Mesenchymal stem cell (in vitro differentiated cells and primary cell): ENCODE measurements around the gene AIFM1.

Experiments used
- DNase-seq: peaks from one replicate; pipeline ENCODE4 v3.0.0-alpha.2; 2013
- H2AFZ ChIP-seq: one replicate; pipeline ENCODE4 v1.6.1; 2013; ENCODE audit warnings: low read depth, mild to moderate bottlenecking, control low read depth, inconsistent platforms, low read length, moderate library complexity
- H2AK5ac ChIP-seq: 2 replicates; pipeline ENCODE4 v1.6.1; 2013; ENCODE audit warnings: low read length, moderate library complexity, mild to moderate bottlenecking, inconsistent platforms; ENCODE audit not compliant: severe bottlenecking
- H2BK120ac ChIP-seq: one replicate; pipeline ENCODE4 v1.6.1; 2013; ENCODE audit warnings: low read depth, mild to moderate bottlenecking, inconsistent platforms, low read length, moderate library complexity
- H2BK12ac ChIP-seq, 2 experiments: one replicate each; pipeline ENCODE4 v1.6.1; 2013; ENCODE audit warnings: inconsistent platforms in 2 of 2, low read length in 2 of 2, mild to moderate bottlenecking in 2 of 2, moderate library complexity in 2 of 2, control low read depth in 1 of 2
- H2BK15ac ChIP-seq: one replicate; pipeline ENCODE4 v1.6.1; 2013; ENCODE audit warnings: mild to moderate bottlenecking, low read depth, inconsistent platforms; ENCODE audit not compliant: poor library complexity, severe bottlenecking
- H2BK5ac ChIP-seq: 2 replicates; pipeline ENCODE4 v1.6.1; 2013; ENCODE audit warnings: low read depth, mild to moderate bottlenecking, low read length, control low read depth, inconsistent platforms; ENCODE audit not compliant: poor library complexity, severe bottlenecking
- H3K14ac ChIP-seq, 2 experiments: one replicate each; pipeline ENCODE4 v1.6.1; 2013; ENCODE audit warnings: inconsistent platforms in 2 of 2, low read length in 2 of 2, control low read depth in 1 of 2, mild to moderate bottlenecking in 1 of 2, moderate library complexity in 1 of 2
- H3K18ac ChIP-seq, 2 experiments: one replicate each; pipeline ENCODE4 v1.6.1; 2013; ENCODE audit warnings: inconsistent platforms in 2 of 2, low read length in 2 of 2, control low read depth in 1 of 2, low read depth in 1 of 2, mild to moderate bottlenecking in 1 of 2
- H3K23ac ChIP-seq, 2 experiments: one replicate each; pipeline ENCODE4 v1.6.1; 2013; ENCODE audit warnings: inconsistent platforms in 2 of 2, low read length in 2 of 2, mild to moderate bottlenecking in 2 of 2, moderate library complexity in 2 of 2, control low read depth in 1 of 2
- H3K27ac ChIP-seq: 2 replicates; pipeline ENCODE4 v1.5.1; 2013; ENCODE audit warnings: mild to moderate bottlenecking, moderate library complexity, low read length, control low read depth, inconsistent platforms; ENCODE audit not compliant: poor library complexity, severe bottlenecking
- H3K27me3 ChIP-seq, 2 experiments: 2 replicates each; pipeline versions ENCODE4 v1.6.1 to v1.7.0; 2013; ENCODE audit warnings: low read length in 2 of 2, mild to moderate bottlenecking in 2 of 2, moderate library complexity in 2 of 2, control low read depth in 1 of 2, inconsistent platforms in 1 of 2; ENCODE audit not compliant: control insufficient read depth in 1 of 2, insufficient read depth in 1 of 2
- H3K36me3 ChIP-seq, 2 experiments: 2 replicates each; pipeline versions ENCODE4 v1.6.1 to v1.7.0; 2013; ENCODE audit warnings: low read length in 2 of 2, control low read depth in 1 of 2, inconsistent platforms in 1 of 2, low read depth in 1 of 2, mild to moderate bottlenecking in 1 of 2; ENCODE audit not compliant: insufficient read depth in 2 of 2, control insufficient read depth in 1 of 2
- H3K4ac ChIP-seq, 2 experiments: one replicate each; pipeline ENCODE4 v1.6.1; 2013; ENCODE audit warnings: inconsistent platforms in 2 of 2, low read length in 2 of 2, mild to moderate bottlenecking in 2 of 2, moderate library complexity in 2 of 2, control low read depth in 1 of 2, low read depth in 1 of 2
- H3K4me1 ChIP-seq: 2 replicates; pipeline ENCODE4 v1.6.1; 2013; ENCODE audit warnings: low read depth, low read length, control low read depth; ENCODE audit not compliant: control insufficient read depth, insufficient read depth
- H3K4me2 ChIP-seq: 2 replicates; pipeline ENCODE4 v1.6.1; 2013; ENCODE audit warnings: low read length, mild to moderate bottlenecking, inconsistent platforms; ENCODE audit not compliant: poor library complexity, severe bottlenecking
- H3K4me3 ChIP-seq, 2 experiments: 2 replicates each; pipeline versions ENCODE4 v1.5.1 to v1.7.0; 2013; ENCODE audit warnings: low read length in 2 of 2, mild to moderate bottlenecking in 2 of 2, control low read depth in 1 of 2, low read depth in 1 of 2; ENCODE audit not compliant: insufficient read depth in 1 of 2
- H3K79me1 ChIP-seq: replicated peaks from 2 replicates; pipeline ENCODE4 v1.6.1; 2013; ENCODE audit warnings: mild to moderate bottlenecking, control low read depth, low read length, inconsistent platforms; ENCODE audit not compliant: poor library complexity, severe bottlenecking
- H3K9ac ChIP-seq: 2 replicates; pipeline ENCODE4 v1.7.0; 2013; ENCODE audit warnings: mild to moderate bottlenecking, low read length, moderate library complexity
- H3K9me3 ChIP-seq: 2 replicates; pipeline ENCODE4 v1.7.0; 2013; ENCODE audit warnings: mild to moderate bottlenecking, low read length; ENCODE audit not compliant: control insufficient read depth
- H4K8ac ChIP-seq: one replicate; pipeline ENCODE4 v1.6.1; 2013; ENCODE audit warnings: inconsistent platforms, mild to moderate bottlenecking, low read length, moderate library complexity
- H4K91ac ChIP-seq: one replicate; pipeline ENCODE4 v1.6.1; 2013; ENCODE audit warnings: mild to moderate bottlenecking, low read length, inconsistent platforms
- WGBS: methylation state at CpG from one replicate; pipeline ENCODE4 v1.1.7; 2013; ENCODE audit warnings: mixed read lengths; 5-methylcytosine and 5-hydroxymethylcytosine counted together

The AIFM1 gene

DNA sequence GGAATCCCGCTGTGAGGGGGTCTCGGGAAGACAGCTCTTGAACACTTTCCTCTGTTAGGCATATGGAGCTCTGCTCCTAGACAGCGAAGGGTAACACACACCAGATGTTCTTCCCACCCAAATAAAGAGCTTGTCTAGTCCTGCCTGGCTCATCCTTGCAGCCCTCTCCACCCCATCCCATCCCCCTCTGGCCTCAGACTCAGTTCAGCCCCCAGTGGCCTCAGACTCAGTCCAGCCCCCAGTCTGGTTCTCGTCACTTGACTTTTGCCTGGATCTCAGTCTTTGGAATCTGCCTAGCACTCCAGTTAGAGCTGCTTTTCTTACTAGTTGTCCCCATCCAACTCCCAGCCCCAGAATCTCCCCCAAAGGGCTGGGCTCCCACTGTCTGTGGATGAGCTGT lies 21.0 kb upstream of the AIFM1 start:
- H2BK120ac ChIP-seq: peak overlapping the region; percentile 34
- H3K79me1 ChIP-seq: no peaks in the 10 kb centered on the region
- no peak overlapping the region for H3K23ac ChIP-seq
- H4K8ac ChIP-seq: no peak overlapping the region
- no peaks in the 10 kb centered on the region for H3K36me3 ChIP-seq
- peak overlapping the region; percentile 52 for H2BK15ac ChIP-seq
- H3K4ac ChIP-seq: no peak overlapping the region
- H2BK5ac ChIP-seq: no peak overlapping the region
- H3K27me3 ChIP-seq: peaks cover 0 to 17% of the 10 kb centered on the region in 2 experiments
- H3K9ac ChIP-seq: no peak overlapping the region
- H4K91ac ChIP-seq: no peak overlapping the region
- no peak overlapping the region for H2BK12ac ChIP-seq
- no peak overlapping the region for H3K18ac ChIP-seq
- H3K4me2 ChIP-seq: no peak overlapping the region
- no peak overlapping the region for H2AFZ ChIP-seq
- no peaks in the 10 kb centered on the region for H3K9me3 ChIP-seq
- no peak overlapping the region for H3K27ac ChIP-seq
- H3K4me3 ChIP-seq: no peak overlapping the region
- no peak for DNase-seq
- H3K14ac ChIP-seq: no peak overlapping the region
- H2AK5ac ChIP-seq: no peak overlapping the region
- H3K4me1 ChIP-seq: no peaks in the 10 kb centered on the region
- 58% methylated on average over 4 of the region's 4 CpGs for WGBS

DNA sequence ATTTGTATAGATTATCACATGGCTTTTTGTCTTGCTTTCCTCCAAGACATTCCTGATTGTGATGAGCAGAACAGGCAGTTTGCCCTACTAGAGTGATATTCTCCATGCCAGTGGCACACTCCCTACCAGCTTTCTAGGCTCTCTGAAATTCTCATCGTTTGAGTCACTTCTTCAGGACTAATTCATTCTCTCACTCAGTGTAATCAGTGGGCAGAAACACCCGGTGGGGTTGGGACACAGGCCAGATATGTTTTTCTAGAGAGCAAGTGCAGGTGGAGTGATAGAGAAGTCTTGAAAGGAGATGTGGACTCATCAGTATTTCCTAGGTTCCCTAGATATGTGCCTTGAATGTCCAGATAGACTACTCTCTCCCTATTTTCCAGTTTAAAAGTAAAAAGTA lies 19.2 kb upstream of the AIFM1 start:
- H3K4ac ChIP-seq: no peak overlapping the region
- DNase-seq: no peak
- H3K9me3 ChIP-seq: no peaks in the 10 kb centered on the region
- H3K27ac ChIP-seq: no peak overlapping the region
- H2BK5ac ChIP-seq: no peak overlapping the region
- H2AFZ ChIP-seq: no peak overlapping the region
- no CpG with 5 or more reads among the region's 2 CpGs for WGBS
- no peak overlapping the region for H2BK12ac ChIP-seq
- no peak overlapping the region for H4K91ac ChIP-seq
- no peak overlapping the region for H3K14ac ChIP-seq
- H3K27me3 ChIP-seq: peaks cover 0 to 17% of the 10 kb centered on the region in 2 experiments
- H2BK15ac ChIP-seq: no peak overlapping the region
- H3K23ac ChIP-seq: no peak overlapping the region
- no peaks in the 10 kb centered on the region for H3K4me1 ChIP-seq
- no peaks in the 10 kb centered on the region for H3K36me3 ChIP-seq
- H3K79me1 ChIP-seq: no peaks in the 10 kb centered on the region
- H3K4me3 ChIP-seq: no peak overlapping the region
- no peak overlapping the region for H3K18ac ChIP-seq
- H3K9ac ChIP-seq: no peak overlapping the region
- H3K4me2 ChIP-seq: no peak overlapping the region
- no peak overlapping the region for H2BK120ac ChIP-seq
- H2AK5ac ChIP-seq: no peak overlapping the region
- no peak overlapping the region for H4K8ac ChIP-seq

DNA sequence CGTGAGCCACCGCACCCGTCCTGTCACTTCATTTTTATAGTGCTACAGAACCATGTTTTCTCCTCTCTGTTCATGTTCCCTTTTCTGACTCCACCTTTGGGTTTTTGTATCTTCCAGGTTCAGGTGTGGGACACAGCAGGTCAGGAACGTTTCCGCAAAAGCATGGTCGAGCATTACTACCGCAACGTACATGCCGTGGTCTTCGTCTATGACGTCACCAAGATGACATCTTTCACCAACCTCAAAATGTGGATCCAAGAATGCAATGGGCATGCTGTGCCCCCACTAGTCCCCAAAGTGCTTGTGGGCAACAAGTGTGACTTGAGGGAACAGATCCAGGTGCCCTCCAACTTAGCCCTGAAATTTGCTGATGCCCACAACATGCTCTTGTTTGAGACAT lies 18.5 kb upstream of the AIFM1 start:
- no peak overlapping the region for H4K8ac ChIP-seq
- H2AFZ ChIP-seq: no peak overlapping the region
- peaks cover 0 to 17% of the 10 kb centered on the region in 2 experiments for H3K27me3 ChIP-seq
- no peaks in the 10 kb centered on the region for H3K36me3 ChIP-seq
- H3K23ac ChIP-seq: no peak overlapping the region
- H2AK5ac ChIP-seq: no peak overlapping the region
- H4K91ac ChIP-seq: no peak overlapping the region
- no peaks in the 10 kb centered on the region for H3K9me3 ChIP-seq
- no peak overlapping the region for H2BK12ac ChIP-seq
- H3K27ac ChIP-seq: no peak overlapping the region
- no peak overlapping the region for H3K18ac ChIP-seq
- H2BK15ac ChIP-seq: no peak overlapping the region
- H3K4me3 ChIP-seq: no peak overlapping the region
- H2BK5ac ChIP-seq: no peak overlapping the region
- no peak overlapping the region for H3K4ac ChIP-seq
- no peak overlapping the region for H3K4me2 ChIP-seq
- no peak overlapping the region for H3K14ac ChIP-seq
- H3K9ac ChIP-seq: no peak overlapping the region
- H2BK120ac ChIP-seq: no peak overlapping the region
- DNase-seq: no peak
- no peaks in the 10 kb centered on the region for H3K79me1 ChIP-seq
- WGBS: 99% methylated on average over 11 of the region's 11 CpGs
- no peaks in the 10 kb centered on the region for H3K4me1 ChIP-seq

DNA sequence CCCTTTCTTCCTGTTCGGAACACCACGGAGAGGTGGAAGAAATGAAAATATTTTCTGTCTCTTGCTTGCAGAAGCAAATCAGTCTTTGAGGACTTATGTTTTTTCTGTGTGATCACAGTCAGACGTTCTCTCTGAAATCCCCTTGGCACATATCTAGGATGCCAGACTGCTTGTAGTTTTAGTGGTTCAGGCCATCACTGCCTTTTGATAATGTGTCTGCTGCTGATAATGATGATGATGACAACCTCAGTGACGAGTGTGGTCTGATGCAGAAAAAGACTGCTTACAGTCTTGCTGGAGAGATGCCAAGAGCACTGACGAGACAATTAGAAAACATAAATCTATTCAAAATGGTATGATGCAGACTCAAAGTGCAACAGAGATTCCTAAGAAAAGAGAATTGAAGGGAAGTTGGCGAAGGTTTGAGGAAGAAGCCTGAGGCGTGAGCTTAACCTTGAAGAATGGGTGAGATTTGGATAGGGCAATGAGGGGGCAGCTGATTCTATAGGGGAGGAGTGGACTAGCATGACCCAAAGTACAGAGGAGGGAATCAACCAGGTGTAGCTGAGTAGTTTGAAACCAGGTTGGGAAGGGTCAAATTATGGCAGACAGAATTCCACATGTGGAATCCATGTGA lies 14.1 kb upstream of the AIFM1 start:
- Histone ChIP-seq H3K9ac (no peak overlapping the region), H3K4ac (no peak overlapping the region), H2AFZ (no peak overlapping the region), H2BK120ac (no peak overlapping the region), H3K4me3 (no peak overlapping the region), H2BK12ac (no peak overlapping the region), H2BK5ac (no peak overlapping the region), H3K14ac (no peak overlapping the region), H3K27me3 (peaks cover 0 to 17% of the 10 kb centered on the region in 2 experiments), H3K18ac (no peak overlapping the region), H3K23ac (no peak overlapping the region), H3K4me1 (no peaks in the 10 kb centered on the region), H4K91ac (no peak overlapping the region), H3K27ac (no peak overlapping the region), H3K9me3 (no peaks in the 10 kb centered on the region), H3K79me1 (no peaks in the 10 kb centered on the region), H2AK5ac (no peak overlapping the region), H3K4me2 (no peak overlapping the region), H3K36me3 (no peaks in the 10 kb centered on the region), H4K8ac (no peak overlapping the region), H2BK15ac (no peak overlapping the region)
- WGBS: 73% methylated on average over 4 of the region's 7 CpGs
- DNase-seq: peak; percentile 40
